ENCODE results near the gene CCDC112.

Gene CCDC112

GRCh38 chr5:115265220-115265619 is 31.2 kb downstream of the CCDC112 start:
- Histone ChIP-seq H3K36me3 (replicated peaks in 1 of 2; ENCODE audit: control insufficient read depth in 2 of 2, insufficient read depth in 2 of 2, low read length in 2 of 2) (peaks cover 4 to 32% of the 10 kb centered on the region in 2 donors), H2BK120ac (ENCODE audit: low read depth, low read length) (no peak overlapping the region), H3K27me3 (ENCODE audit: control insufficient read depth in 3 of 3, insufficient read depth in 3 of 3, low read depth in 1 of 3, low read length in 3 of 3) (no peaks in the 10 kb centered on the region), H2BK5ac (ENCODE audit: low read length) (no peak overlapping the region), H2AK5ac (ENCODE audit: low read depth, low read length) (no peak overlapping the region), H2AFZ (ENCODE audit: low read length) (no peak overlapping the region), H3K27ac (replicated peaks; ENCODE audit: low read length) (no peak overlapping the region), H2BK15ac (ENCODE audit: low read length) (no peak overlapping the region), H2BK12ac (ENCODE audit: low read length) (no peak overlapping the region), H3K9me3 (replicated peaks in 1 of 2; ENCODE audit: control insufficient read depth in 2 of 2, insufficient read depth in 1 of 2, low read depth in 1 of 2, low read length in 2 of 2) (no peaks in the 10 kb centered on the region), H3K14ac (ENCODE audit: low read length) (no peak overlapping the region), H4K91ac (ENCODE audit: low read depth, low read length, poor library complexity) (no peak overlapping the region), H4K8ac (ENCODE audit: low read depth, low read length) (no peak overlapping the region), H3K4me2 (ENCODE audit: insufficient read depth, low read length, poor library complexity, severe bottlenecking) (no peak overlapping the region), H3K9ac (ENCODE audit: low read depth, low read length, poor library complexity) (no peak overlapping the region), H3K4me1 (ENCODE audit: control insufficient read depth in 2 of 2, insufficient read depth in 1 of 2, low read depth in 1 of 2, low read length in 2 of 2) (peaks cover 0 to 6% of the 10 kb centered on the region in 2 donors), H3K18ac (ENCODE audit: low read length) (no peak overlapping the region), H3K23ac (ENCODE audit: low read depth, low read length, poor library complexity) (no peak overlapping the region), H3K4me3 (ENCODE audit: low read length in 2 of 2) (no peak overlapping the region), H3K79me1 (ENCODE audit: low read depth, low read length) (no peaks in the 10 kb centered on the region), H3K4ac (ENCODE audit: low read length) (no peak overlapping the region)
- no peak for DNase-seq (ENCODE audit: low spot score)
- WGBS, 2 donors (ENCODE audit: extremely low coverage in 2 of 2, insufficient read length in 2 of 2, insufficient replicate concordance in 1 of 2), result no CpG with 5 or more reads among the region's 13 CpGs

- H3K27ac ChIP-seq (replicated peaks; ENCODE audit: low read length), result no peak overlapping the region
- H3K14ac ChIP-seq (ENCODE audit: low read length), result no peak overlapping the region
- no peak overlapping the region for H3K4ac ChIP-seq (ENCODE audit: low read length)
- H2BK12ac ChIP-seq (ENCODE audit: low read length), result no peak overlapping the region
- no peaks in the 10 kb centered on the region for H3K27me3 ChIP-seq (ENCODE audit: control insufficient read depth in 3 of 3, insufficient read depth in 3 of 3, low read depth in 1 of 3, low read length in 3 of 3)
- no peak overlapping the region for H3K4me3 ChIP-seq (ENCODE audit: low read length in 2 of 2)
- H3K9me3 ChIP-seq (replicated peaks in 1 of 2; ENCODE audit: control insufficient read depth in 2 of 2, insufficient read depth in 1 of 2, low read depth in 1 of 2, low read length in 2 of 2), result no peaks in the 10 kb centered on the region
- H2BK15ac ChIP-seq (ENCODE audit: low read length), result no peak overlapping the region
- H2AFZ ChIP-seq (ENCODE audit: low read length), result no peak overlapping the region
- H3K79me1 ChIP-seq (ENCODE audit: low read depth, low read length), result no peaks in the 10 kb centered on the region
- H3K4me1 ChIP-seq (ENCODE audit: control insufficient read depth in 2 of 2, insufficient read depth in 1 of 2, low read depth in 1 of 2, low read length in 2 of 2), result peaks cover 0 to 6% of the 10 kb centered on the region in 2 donors
- no CpG with 5 or more reads among the region's 13 CpGs for WGBS, 2 donors (ENCODE audit: extremely low coverage in 2 of 2, insufficient read length in 2 of 2, insufficient replicate concordance in 1 of 2)
- H2AK5ac ChIP-seq (ENCODE audit: low read depth, low read length), result no peak overlapping the region
- H4K91ac ChIP-seq (ENCODE audit: low read depth, low read length, poor library complexity), result no peak overlapping the region
- H2BK120ac ChIP-seq (ENCODE audit: low read depth, low read length), result no peak overlapping the region
- no peak for DNase-seq (ENCODE audit: low spot score)
- H3K36me3 ChIP-seq (replicated peaks in 1 of 2; ENCODE audit: control insufficient read depth in 2 of 2, insufficient read depth in 2 of 2, low read length in 2 of 2), result peaks cover 4 to 31% of the 10 kb centered on the region in 2 donors
- H3K4me2 ChIP-seq (ENCODE audit: insufficient read depth, low read length, poor library complexity, severe bottlenecking), result no peak overlapping the region
- no peak overlapping the region for H2BK5ac ChIP-seq (ENCODE audit: low read length)
- H3K23ac ChIP-seq (ENCODE audit: low read depth, low read length, poor library complexity), result no peak overlapping the region
- H4K8ac ChIP-seq (ENCODE audit: low read depth, low read length), result no peak overlapping the region
- no peak overlapping the region for H3K9ac ChIP-seq (ENCODE audit: low read depth, low read length, poor library complexity)
- no peak overlapping the region for H3K18ac ChIP-seq (ENCODE audit: low read length)
Observed at GRCh38 chr5:115264786-115265185, 31.7 kb downstream of the CCDC112 start.

GRCh38 chr5:115263078-115263380 is 33.4 kb downstream of the CCDC112 start:
- no peak overlapping the region for H4K91ac ChIP-seq (ENCODE audit: low read depth, low read length, poor library complexity)
- H2BK120ac ChIP-seq (ENCODE audit: low read depth, low read length), result no peak overlapping the region
- H3K27me3 ChIP-seq (ENCODE audit: control insufficient read depth in 3 of 3, insufficient read depth in 3 of 3, low read depth in 1 of 3, low read length in 3 of 3), result no peaks in the 10 kb centered on the region
- H3K79me1 ChIP-seq (ENCODE audit: low read depth, low read length), result no peaks in the 10 kb centered on the region
- no CpG with 5 or more reads among the region's 7 CpGs for WGBS, 2 donors (ENCODE audit: extremely low coverage in 2 of 2, insufficient read length in 2 of 2, insufficient replicate concordance in 1 of 2)
- peak overlapping the region; percentile 90 to 93 for H3K4me3 ChIP-seq (ENCODE audit: low read length in 2 of 2)
- H3K23ac ChIP-seq (ENCODE audit: low read depth, low read length, poor library complexity), result peak overlapping the region; percentile 56
- peak overlapping the region; percentile 36 for H3K27ac ChIP-seq (replicated peaks; ENCODE audit: low read length)
- no peak overlapping the region for H2AK5ac ChIP-seq (ENCODE audit: low read depth, low read length)
- H2BK12ac ChIP-seq (ENCODE audit: low read length), result no peak overlapping the region
- H3K18ac ChIP-seq (ENCODE audit: low read length), result peak overlapping the region; percentile 80
- DNase-seq (ENCODE audit: low spot score), result no peak
- no peak overlapping the region for H2BK5ac ChIP-seq (ENCODE audit: low read length)
- H3K14ac ChIP-seq (ENCODE audit: low read length), result no peak overlapping the region
- H3K9ac ChIP-seq (ENCODE audit: low read depth, low read length, poor library complexity), result no peak overlapping the region
- peaks cover 0 to 6% of the 10 kb centered on the region in 2 donors for H3K4me1 ChIP-seq (ENCODE audit: control insufficient read depth in 2 of 2, insufficient read depth in 1 of 2, low read depth in 1 of 2, low read length in 2 of 2)
- peak overlapping the region; percentile 95 for H2AFZ ChIP-seq (ENCODE audit: low read length)
- peak overlapping the region; percentile 57 for H3K4me2 ChIP-seq (ENCODE audit: insufficient read depth, low read length, poor library complexity, severe bottlenecking)
- no peak overlapping the region for H2BK15ac ChIP-seq (ENCODE audit: low read length)
- H3K9me3 ChIP-seq (replicated peaks in 1 of 2; ENCODE audit: control insufficient read depth in 2 of 2, insufficient read depth in 1 of 2, low read depth in 1 of 2, low read length in 2 of 2), result no peaks in the 10 kb centered on the region
- no peak overlapping the region for H4K8ac ChIP-seq (ENCODE audit: low read depth, low read length)
- peaks cover 4 to 17% of the 10 kb centered on the region in 2 donors for H3K36me3 ChIP-seq (replicated peaks in 1 of 2; ENCODE audit: control insufficient read depth in 2 of 2, insufficient read depth in 2 of 2, low read length in 2 of 2)
- H3K4ac ChIP-seq (ENCODE audit: low read length), result no peak overlapping the region

GRCh38 chr5:115262321-115263077 is 34.0 kb downstream of the CCDC112 start, which contains the start of gene PGGT1B:
PGGT1B (minus strand) TSS chr5:115262877; CDS start chr5:115262851, 26 bp downstream.
- H2BK15ac ChIP-seq (ENCODE audit: low read length), result no peak within 1 kb of the TSS
- no peak within 1 kb of the TSS for H4K91ac ChIP-seq (ENCODE audit: low read depth, low read length, poor library complexity)
- peak within 1 kb of the TSS; percentile 93 for H3K18ac ChIP-seq (ENCODE audit: low read length)
- peak within 1 kb of the TSS; percentile 79 for H3K4me2 ChIP-seq (ENCODE audit: insufficient read depth, low read length, poor library complexity, severe bottlenecking)
- no peak within 1 kb of the TSS for H2BK120ac ChIP-seq (ENCODE audit: low read depth, low read length)
- H3K79me1 ChIP-seq (ENCODE audit: low read depth, low read length), result no peaks in the 10 kb centered on the region
- H3K23ac ChIP-seq (ENCODE audit: low read depth, low read length, poor library complexity), result peak within 1 kb of the TSS; percentile 56
- H4K8ac ChIP-seq (ENCODE audit: low read depth, low read length), result no peak within 1 kb of the TSS
- no peak within 1 kb of the TSS for H3K14ac ChIP-seq (ENCODE audit: low read length)
- peak within 1 kb of the TSS; percentile 75 for H3K9ac ChIP-seq (ENCODE audit: low read depth, low read length, poor library complexity)
- H3K4ac ChIP-seq (ENCODE audit: low read length), result no peak within 1 kb of the TSS
- H2AK5ac ChIP-seq (ENCODE audit: low read depth, low read length), result no peak within 1 kb of the TSS
- peak within 1 kb of the TSS; percentile 83 for H3K27ac ChIP-seq (replicated peaks; ENCODE audit: low read length)
- H3K27me3 ChIP-seq (ENCODE audit: control insufficient read depth in 3 of 3, insufficient read depth in 3 of 3, low read depth in 1 of 3, low read length in 3 of 3), result no peaks in the 10 kb centered on the region
- peaks cover 0 to 6% of the 10 kb centered on the region in 2 donors for H3K4me1 ChIP-seq (ENCODE audit: control insufficient read depth in 2 of 2, insufficient read depth in 1 of 2, low read depth in 1 of 2, low read length in 2 of 2)
- no peak within 1 kb of the TSS for H2BK5ac ChIP-seq (ENCODE audit: low read length)
- no CpG with 5 or more reads among the region's 50 CpGs for WGBS, 2 donors (ENCODE audit: extremely low coverage in 2 of 2, insufficient read length in 2 of 2, insufficient replicate concordance in 1 of 2)
- H2AFZ ChIP-seq (ENCODE audit: low read length), result peak within 1 kb of the TSS; percentile 95
- no peak within 1 kb of the TSS for H2BK12ac ChIP-seq (ENCODE audit: low read length)
- peak within 1 kb of the TSS; percentile 90 to 93 for H3K4me3 ChIP-seq (ENCODE audit: low read length in 2 of 2)
- H3K9me3 ChIP-seq (replicated peaks in 1 of 2; ENCODE audit: control insufficient read depth in 2 of 2, insufficient read depth in 1 of 2, low read depth in 1 of 2, low read length in 2 of 2), result no peaks in the 10 kb centered on the region
- peak; percentile 37 for DNase-seq (ENCODE audit: low spot score)
- peaks cover 4 to 12% of the 10 kb centered on the region in 2 donors for H3K36me3 ChIP-seq (replicated peaks in 1 of 2; ENCODE audit: control insufficient read depth in 2 of 2, insufficient read depth in 2 of 2, low read length in 2 of 2)
